Heart right ventricle (tissue), 16 donors: Measurements from ENCODE around the gene HOXA11. TPM values are rescaled to one million over a fixed set of nuclear protein-coding genes. Genes with fewer than 3 reads are reported as not detected.

Experiments used
- ATAC-seq, 8 donors: fragments of 200-7000 bp; cut with Tn5 transposase; one replicate each; pipeline ENCODE4 v1.9.1; 2020; ENCODE audit warnings: mild to moderate bottlenecking in 8 of 8, moderate library complexity in 8 of 8, moderate number of reproducible peaks in 1 of 8
- DNase-seq, 2 donors: peaks; one replicate each; pipeline ENCODE4 v3.0.0-alpha.2; 2020
- H3K27ac ChIP-seq, 10 donors: fragments of 200-600 bp; sonication (generic) in 2 of 10; one replicate each; pipeline versions ENCODE4 v1.5.0 to v1.8.0; 2020 to 2022; ENCODE audit warnings: mild to moderate bottlenecking in 3 of 10
- H3K27me3 ChIP-seq, 7 donors: fragments of 200-600 bp; one replicate each; pipeline ENCODE4 v1.8.0; 2021 to 2022; ENCODE audit warnings: mild to moderate bottlenecking in 2 of 7
- H3K36me3 ChIP-seq, 9 donors: fragments of 200-600 bp; sonication (generic) in 1 of 9; one replicate each; pipeline versions ENCODE4 v1.5.0 to v1.8.0; 2020 to 2022; ENCODE audit warnings: mild to moderate bottlenecking in 2 of 9
- H3K4me1 ChIP-seq, 9 donors: fragments of 200-600 bp; sonication (generic) in 1 of 9; one replicate each; pipeline versions ENCODE4 v1.5.0 to v1.8.0; 2020 to 2022; ENCODE audit warnings: mild to moderate bottlenecking in 4 of 9
- H3K4me3 ChIP-seq, 10 donors: fragments of 200-600 bp; sonication (generic) in 2 of 10; one replicate each; pipeline versions ENCODE4 v1.5.0 to v1.8.0; 2020 to 2022; ENCODE audit warnings: mild to moderate bottlenecking in 7 of 10, moderate library complexity in 2 of 10
- H3K9me3 ChIP-seq, 11 donors: fragments of 200-600 bp in 10 of 11; sonication (generic) in 2 of 11; one replicate each; pipeline versions ENCODE4 v1.5.0 to v1.8.0; 2013 to 2022; ENCODE audit warnings: mild to moderate bottlenecking in 2 of 11, control low read depth in 1 of 11, moderate library complexity in 1 of 11
- CTCF ChIP-seq, 9 donors: fragments of 200-600 bp; sonication (generic) in 2 of 9; IDR thresholded peaks; one replicate each; pipeline versions ENCODE4 v1.5.0 to v1.8.0; 2021 to 2022; ENCODE audit warnings: antibody characterized with exemption in 9 of 9, mild to moderate bottlenecking in 5 of 9, moderate library complexity in 1 of 9
- WGBS, 2 donors: extraction: QIAGEN DNeasy Blood & Tissue Kit; methylation state at CpG; one replicate each; pipeline ENCODE4 v1.1.7; 2013; ENCODE audit warnings: inconsistent platforms in 1 of 2; 5-methylcytosine and 5-hydroxymethylcytosine counted together
- intact Hi-C, 10 donors: fragments of 100-400 bp; cut with DNase I; formaldehyde crosslinking; loops; one replicate each; pipeline versions ENCODE4 v1.11.1 to v1.14.2; 2022
- polyA plus RNA-seq, 2 donors: library from polyadenylated mRNA; stranded (reverse); fragments of 200-250 nt; gene quantifications; one replicate each; pipeline ENCODE4 v1.2.3, GENCODE V29; 2013
- total RNA-seq, 10 donors: library from RNA; stranded (reverse); fragmentation: NEBNext Ultra II Directional in 3 of 10; extraction: Animal tissue kit (Norgen Biotek cat#: 25700) in 3 of 10; gene quantifications; one replicate each; pipeline versions ENCODE4 v1.2.1 to v1.2.4, GENCODE V29; 2021 to 2023
- donor health status: Arrhythmogenic right ventricular cardiomyopathy.
- donor health status: ischemic (EF 13 %, LVEDD 7.1; RV severe dilation, severe dysfunction).
- donor health status: healthy with polysubstance abuse.
- donor health status: DM: no; HTN: yes; CAD: no.
- donor health status: DM: no; HTN: no; CAD: no.
- donor health status: ischemic (EF 25% LVEDD 6.9; RV normal size, moderate dysfunction).
- donor health status: ischemic (EF 25% LVEDD 5.7; RV mildly dilated, moderate dysfunction).
- donor health status: healthy.
- donor health status: DM: yes; HTN: yes; CAD: no.
- donor health status: Ischemic cardiomyopathy.
- donor health status: ischemic (EF 35%, LVEDD 5.7; RV mildly dilated, moderate dysfunction).
- donor health status: nonischemic (EF 11% LVEDD 7.7; RV severe dilation, severe dysfunction).
- donor health status: DM: yes; HTN: yes; CAD: no.
- donor health status: PGD.
- donor health status: ischemic (EF 29% LVEDD 5.4; RV normal size, mild dysfunction).
- donor health status: nonischemic (EF 23%, LVEDD 6.1; RV moderate dilation, normal function).

Gene HOXA11
- total and polyA plus RNA-seq, 12 donors, result not detected

DNA sequence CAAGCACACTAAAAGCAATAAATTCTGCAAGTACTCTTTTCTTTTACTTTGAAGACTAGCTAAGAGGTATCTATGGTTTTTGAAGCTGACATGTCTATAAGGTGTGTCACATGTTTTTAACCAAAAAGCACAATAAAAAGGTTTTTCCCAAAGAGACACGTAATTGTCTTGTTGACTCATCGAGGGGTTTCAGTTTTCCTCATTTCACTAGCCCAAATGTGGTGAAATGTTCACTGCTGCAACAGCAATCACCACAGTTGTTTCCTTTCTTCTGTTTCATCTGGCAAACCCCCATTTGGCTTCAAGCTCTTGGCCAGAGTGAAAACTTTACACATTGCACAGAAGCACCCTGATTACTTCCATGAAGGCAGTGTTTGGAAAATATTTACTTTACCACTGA is 50.6 kb downstream of the HOXA11 start:
- H3K9me3 ChIP-seq, result no peaks in the 10 kb centered on the region
- 12 to 20% methylated on average over 2 of the region's 2 CpGs for WGBS, 2 donors
- peaks cover 0 to 14% (median 3%) of the 10 kb centered on the region in 9 donors for H3K4me1 ChIP-seq
- no peaks in the 10 kb centered on the region for H3K36me3 ChIP-seq
- ATAC-seq, result no peak
- no peak overlapping the region for H3K27ac ChIP-seq
- no peak for DNase-seq
- no peak for TF ChIP-seq CTCF (IDR thresholded peaks at IDR 0.05)
- H3K4me3 ChIP-seq, result no peak overlapping the region
- H3K27me3 ChIP-seq, result peaks cover 41 to 100% (median 99%) of the 10 kb centered on the region in 7 donors
- intact Hi-C loops, result loop anchor here in 1 of 10 donors (5.0 kb wide), 1 partner anchor 37 kb away; the partner anchor contains the start of gene HOXA1

GRCh38 chr7:27133409-27134231 is 51.4 kb downstream of the HOXA11 start:
- DNase-seq (no peak), ATAC-seq (no peak)
- Histone ChIP-seq H3K4me1 (peaks cover 0 to 14% (median 0%) of the 10 kb centered on the region in 9 donors), H3K4me3 (no peak overlapping the region), H3K27ac (no peak overlapping the region), H3K36me3 (no peaks in the 10 kb centered on the region), H3K27me3 (peaks cover 43 to 100% (median 99%) of the 10 kb centered on the region in 7 donors), H3K9me3 (no peaks in the 10 kb centered on the region)
- WGBS, 2 donors, result 16 to 19% methylated on average over 18 of the region's 18 CpGs
- intact Hi-C loops, result loop anchor here in 1 of 10 donors (5.0 kb wide), 1 partner anchor 36 kb away; the partner anchor contains the start of gene HOXA1
- TF ChIP-seq CTCF (IDR thresholded peaks at IDR 0.05), result no peak

- WGBS, 2 donors, result 26 to 28% methylated on average over 6 of the region's 6 CpGs
- H3K9me3 ChIP-seq, result no peaks in the 10 kb centered on the region
- peaks cover 45 to 100% (median 99%) of the 10 kb centered on the region in 7 donors for H3K27me3 ChIP-seq
- peaks cover 0 to 14% (median 0%) of the 10 kb centered on the region in 9 donors for H3K4me1 ChIP-seq
- DNase-seq (no peak), ATAC-seq (no peak)
- intact Hi-C loops, result loop anchor here in 1 of 10 donors (5.0 kb wide), 1 partner anchor 36 kb away; the partner anchor contains the start of gene HOXA1
- no peak overlapping the region for H3K27ac ChIP-seq
- TF ChIP-seq CTCF (IDR thresholded peaks at IDR 0.05), result no peak
- no peaks in the 10 kb centered on the region for H3K36me3 ChIP-seq
- H3K4me3 ChIP-seq, result no peak overlapping the region
Observed at GRCh38 chr7:27132978-27133377, 52.1 kb downstream of the HOXA11 start.

GRCh38 chr7:27132214-27132613 is 52.8 kb downstream of the HOXA11 start:
- intact Hi-C loops, result loop anchor here in 1 of 10 donors (5.0 kb wide), 1 partner anchor 35 kb away; the partner anchor contains the start of gene HOXA1
- H3K4me1 ChIP-seq, result peaks cover 0 to 14% (median 0%) of the 10 kb centered on the region in 9 donors

More at GRCh38 chr7:27132214-27132613, 52.8 kb downstream of the HOXA11 start:
- 32 to 41% methylated on average over 2 of the region's 2 CpGs for whole genome bisulfite sequencing, 2 donors
- TF ChIP-seq CTCF (IDR thresholded peaks at IDR 0.05), result no peak
- Histone ChIP-seq H3K27ac (no peak overlapping the region), H3K36me3 (no peaks in the 10 kb centered on the region), H3K27me3 (peaks cover 45 to 100% (median 99%) of the 10 kb centered on the region in 7 donors), H3K4me3 (no peak overlapping the region), H3K9me3 (no peaks in the 10 kb centered on the region)
- DNase-seq, result no peak
- ATAC-seq, result no peak
